WI38 (cell line): ENCODE measurements around the gene CFAP45.

Experiments used
- H3K4me3 ChIP-seq: 2 replicates; pipeline ENCODE4 v1.5.1; 2011; ENCODE audit warnings: low read depth, mild to moderate bottlenecking, control low read depth, low read length
- CTCF ChIP-seq: IDR thresholded peaks from 2 replicates; pipeline ENCODE4 v1.5.1; 2012; ENCODE audit warnings: low read depth, mild to moderate bottlenecking, control low read depth, low read length

The CFAP45 gene

GRCh38 chr1:159934136-159935039, 34.4 kb upstream of the CFAP45 start:
- H3K4me3 ChIP-seq: no peak overlapping the region
- no peak for TF ChIP-seq CTCF

- TF ChIP-seq CTCF: no peak
- H3K4me3 ChIP-seq: no peak overlapping the region
Measured at GRCh38 chr1:159933347-159933746, 33.4 kb upstream of the CFAP45 start.

- no peak for TF ChIP-seq CTCF
- H3K4me3 ChIP-seq: no peak overlapping the region
Measured at GRCh38 chr1:159932296-159933285, 32.6 kb upstream of the CFAP45 start.

- no peak for TF ChIP-seq CTCF
- no peak overlapping the region for H3K4me3 ChIP-seq
Measured at GRCh38 chr1:159931795-159932173, 31.8 kb upstream of the CFAP45 start.

- TF ChIP-seq CTCF: no peak
- H3K4me3 ChIP-seq: no peak overlapping the region
Measured at GRCh38 chr1:159931101-159931794, 31.3 kb upstream of the CFAP45 start.

GRCh38 chr1:159930634-159931033, 30.7 kb upstream of the CFAP45 start:
- TF ChIP-seq CTCF: no peak
- H3K4me3 ChIP-seq: no peak overlapping the region
